Suppressor macrophage (primary cell): ENCODE measurements around the gene SF3A1.

Experiments
- DNase-seq, 4 experiments: peaks; one replicate each; pipeline ENCODE4 v3.0.0-alpha.2; 2020 to 2022

The SF3A1 gene

GRCh38 chr22:30325065-30325720 lies 31.5 kb downstream of the SF3A1 start:
- peak; percentile 42 to 69 (median 60) for DNase-seq

- peak; percentile 58 to 78 (median 74) for DNase-seq
These were observed 32.5 kb downstream of the SF3A1 start for GRCh38 chr22:30324014-30324730.

DNA sequence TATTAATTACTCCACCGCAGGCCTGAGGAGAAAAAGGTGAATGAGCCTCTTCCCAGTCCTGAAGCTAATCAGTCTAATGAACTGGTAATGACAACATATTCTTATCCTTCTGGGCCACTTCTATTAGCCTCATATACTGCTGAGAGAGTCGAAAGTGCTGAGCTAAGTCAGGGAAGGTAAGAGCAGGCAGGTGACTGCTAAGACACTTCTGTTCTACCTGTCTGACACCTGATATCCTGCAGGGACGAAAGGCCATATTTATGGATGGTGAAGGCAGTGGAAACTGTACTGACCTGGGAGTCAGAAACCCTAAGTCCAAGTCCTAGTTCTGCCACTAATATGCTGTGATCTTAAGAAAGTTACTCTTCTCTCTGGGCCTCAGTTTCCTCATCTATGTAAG lies 33.4 kb downstream of the SF3A1 start:
- no peak for DNase-seq

DNA sequence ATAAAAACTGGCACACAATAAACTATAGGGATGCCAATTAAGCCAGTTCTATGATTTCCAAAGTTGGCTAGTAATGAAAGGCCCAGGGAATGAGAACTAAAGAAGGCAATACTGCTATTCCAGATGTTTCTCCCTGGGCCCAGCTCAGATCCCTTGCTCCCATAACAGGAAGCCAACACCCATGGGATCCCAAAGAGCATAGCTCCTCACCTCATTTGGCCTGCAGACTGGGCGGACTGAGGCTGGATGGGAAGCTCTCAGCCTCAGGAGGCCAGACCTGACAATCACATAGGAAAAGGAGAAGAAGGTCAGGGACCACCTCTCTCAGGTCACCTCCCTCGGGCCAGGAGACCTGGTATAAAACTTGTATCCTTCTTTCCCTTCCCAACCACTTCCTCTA lies 35.2 kb downstream of the SF3A1 start:
- no peak for DNase-seq

DNA sequence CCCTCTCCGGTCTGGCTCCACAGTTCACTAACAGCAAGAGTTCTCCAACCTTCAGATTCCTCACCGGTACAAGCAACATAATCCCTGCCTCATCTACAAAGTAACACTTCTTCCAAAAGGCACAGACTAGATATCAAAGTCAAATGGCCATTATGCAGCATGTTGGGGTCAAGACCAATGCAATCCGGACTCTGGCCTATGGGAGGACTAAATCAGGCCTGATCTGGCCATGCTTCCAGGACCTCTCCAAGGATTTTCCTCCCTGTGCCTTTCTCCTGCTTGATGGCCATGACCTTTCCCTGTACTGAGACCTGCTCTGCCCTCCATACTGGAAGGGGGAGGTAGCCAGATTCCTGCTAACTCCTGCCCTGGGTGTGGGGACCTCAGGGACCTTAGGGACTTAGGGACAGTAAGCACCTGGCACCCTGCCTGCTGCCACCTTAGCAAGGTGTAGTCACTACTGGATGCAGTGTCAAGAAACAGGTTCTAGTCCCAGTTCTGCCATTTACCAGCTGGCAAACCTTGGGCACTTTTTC lies 36.6 kb downstream of the SF3A1 start:
- no peak for DNase-seq

GRCh38 chr22:30318799-30319419 lies 37.8 kb downstream of the SF3A1 start:
- DNase-seq: peak; percentile 19 to 57 (median 48)

DNA sequence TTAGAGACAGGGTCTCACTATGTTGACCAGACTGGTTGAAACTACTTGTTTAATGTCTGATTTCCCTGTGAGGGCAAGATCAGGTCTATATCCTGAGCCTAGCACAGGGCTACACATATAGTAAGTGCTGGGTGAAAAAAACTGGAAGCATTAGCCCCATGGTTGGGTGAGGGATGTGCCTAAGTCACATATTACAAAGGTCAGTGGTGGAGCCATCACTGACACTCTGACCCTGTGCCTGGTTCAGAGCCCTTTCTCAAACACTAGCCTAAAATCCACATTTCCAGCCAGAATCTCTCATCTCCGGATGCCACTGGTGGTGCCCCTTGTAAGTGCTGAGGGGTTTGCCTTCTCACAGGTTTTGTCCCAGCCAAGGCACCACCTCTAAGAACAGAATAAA lies 38.9 kb downstream of the SF3A1 start:
- DNase-seq: no peak

GRCh38 chr22:30315962-30316576 lies 40.6 kb downstream of the SF3A1 start:
- DNase-seq: no peak

- peak; percentile 44 to 74 (median 67) for DNase-seq
These were observed 41.8 kb downstream of the SF3A1 start for GRCh38 chr22:30314915-30315314.

- no peak for DNase-seq
These were observed 42.9 kb downstream of the SF3A1 start for GRCh38 chr22:30313527-30314363.

- peak in 2 of 4 experiments; percentile 34 to 36 for DNase-seq
These were observed 44.6 kb downstream of the SF3A1 start for GRCh38 chr22:30312053-30312452.

- DNase-seq: no peak
These were observed 45.6 kb downstream of the SF3A1 start for GRCh38 chr22:30310881-30311771.

DNA sequence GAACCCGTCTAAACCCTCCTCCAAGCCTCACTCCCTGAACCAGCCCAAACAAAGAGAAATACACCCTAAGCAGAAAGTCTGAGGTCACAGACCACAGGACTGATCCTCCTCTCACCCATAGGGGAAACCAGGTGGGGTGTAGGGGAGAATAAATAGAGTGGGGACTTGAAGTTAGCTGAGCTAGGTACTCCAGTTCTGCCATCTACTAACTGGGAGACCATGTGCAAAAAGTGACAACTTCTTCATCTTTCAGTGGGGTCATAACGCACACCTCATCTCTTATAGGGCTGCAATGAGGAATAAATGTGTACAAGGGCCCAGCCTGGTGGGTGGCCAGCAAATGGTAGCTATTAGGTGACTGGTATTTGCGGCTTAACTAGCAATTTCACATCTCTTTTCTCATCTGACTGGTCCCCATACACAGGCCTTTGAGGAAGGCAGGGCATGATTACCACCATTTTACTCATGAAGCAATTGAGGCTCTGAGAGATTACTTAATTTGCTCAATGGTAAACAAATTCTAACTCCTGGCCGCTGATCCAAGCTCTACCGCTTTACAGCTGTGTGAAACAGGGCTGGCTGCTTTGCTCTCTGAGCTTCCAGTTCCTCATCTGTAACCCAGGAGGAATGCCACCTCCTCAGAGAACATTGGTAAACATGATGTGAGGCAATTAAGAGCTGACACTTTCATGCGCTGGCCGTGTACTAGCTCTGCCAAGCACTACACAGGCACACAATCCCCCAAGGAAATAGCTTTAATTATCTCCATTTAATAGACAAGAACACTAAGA lies 46.5 kb downstream of the SF3A1 start:
- peak; percentile 81 to 93 (median 88) for DNase-seq

GRCh38 chr22:30308518-30309230 lies 48.0 kb downstream of the SF3A1 start:
- DNase-seq: peak in 2 of 4 experiments; percentile 40 to 43

- no peak for DNase-seq
These were observed 48.6 kb downstream of the SF3A1 start for GRCh38 chr22:30308093-30308492.

DNA sequence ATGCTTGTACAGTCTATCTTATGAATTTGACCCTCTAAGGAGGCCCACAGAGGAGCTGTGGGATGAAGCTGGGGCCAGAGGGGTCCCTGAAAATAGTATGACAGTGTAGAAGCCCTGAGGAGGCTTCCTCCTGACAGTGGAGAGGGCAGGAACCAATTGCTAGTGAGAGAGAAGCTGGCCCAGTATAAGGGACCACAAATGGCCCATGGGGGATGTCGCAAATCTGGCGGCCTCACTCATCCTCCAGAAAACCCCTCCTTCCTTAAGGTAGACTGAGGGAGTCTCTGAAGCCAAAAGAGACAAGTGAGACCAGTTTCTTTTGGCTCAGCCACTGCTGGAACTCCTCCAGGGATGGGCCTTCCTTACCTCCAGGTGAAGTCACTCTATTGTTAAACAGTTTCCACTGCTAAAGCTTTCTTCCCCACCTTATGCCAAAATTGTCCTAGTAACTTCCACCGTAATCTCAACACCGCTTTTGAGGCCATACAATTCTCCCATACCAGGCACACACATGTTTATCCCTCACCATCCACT lies 49.6 kb downstream of the SF3A1 start:
- no peak for DNase-seq

DNA sequence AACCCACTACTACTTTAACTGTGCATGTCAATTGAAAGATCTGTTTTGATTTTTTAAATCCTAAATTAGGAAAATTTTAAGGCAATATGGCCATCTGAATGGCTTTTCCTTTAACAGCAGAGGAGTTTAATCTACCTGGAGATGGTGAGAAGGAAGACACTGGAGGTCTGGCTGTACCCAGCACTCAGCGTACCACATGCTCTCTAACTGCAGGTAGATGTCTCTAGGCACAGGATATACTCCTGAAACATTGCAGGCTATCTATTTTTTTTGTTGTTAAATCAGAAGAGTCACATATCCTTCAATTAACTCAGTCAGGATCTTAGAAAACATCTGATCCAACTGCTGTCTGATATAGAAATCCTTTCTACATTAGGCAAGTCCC lies 50.1 kb downstream of the SF3A1 start:
- no peak for DNase-seq

DNA sequence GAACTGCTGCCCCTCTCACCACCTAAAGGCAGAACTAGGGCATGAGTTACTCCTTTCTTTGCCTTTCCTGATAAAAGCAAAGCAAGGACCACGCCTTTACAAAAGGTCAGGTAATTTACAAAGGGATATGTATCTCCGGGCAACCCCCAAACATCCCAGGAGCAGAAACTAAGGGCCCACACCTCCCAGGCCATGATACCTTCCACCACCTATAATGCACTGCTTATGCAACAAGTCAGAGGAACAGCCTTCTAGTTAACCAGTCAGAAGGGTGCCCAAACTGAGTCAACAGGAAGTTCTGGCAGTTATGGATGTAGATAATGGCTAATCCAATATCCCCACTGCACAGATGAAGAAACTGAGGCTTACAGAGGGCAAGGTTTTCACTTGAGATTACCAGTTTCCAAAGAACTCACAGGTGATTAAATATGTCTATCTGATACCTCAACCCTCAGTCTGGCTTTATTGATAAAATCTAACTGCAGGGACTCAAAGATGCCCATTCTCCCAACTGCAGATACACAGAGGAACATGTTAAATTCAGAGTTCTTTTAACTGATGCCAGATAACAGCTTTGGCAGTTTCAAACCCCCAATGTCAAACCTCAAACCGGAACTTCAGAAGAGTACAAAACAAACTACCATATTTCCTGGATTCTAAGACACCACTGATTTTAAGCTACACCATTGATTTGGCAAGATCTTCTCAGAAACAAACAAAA lies 50.6 kb downstream of the SF3A1 start:
- DNase-seq: no peak

- peak; percentile 71 to 83 (median 80) for DNase-seq
These were observed 51.2 kb downstream of the SF3A1 start for GRCh38 chr22:30305519-30305905.
